GM21515 (cell line): ENCODE results near the gene RGS10.

ENCODE experiments used
- ATAC-seq: cut with Tn5 transposase; IDR thresholded peaks from one replicate; pipeline ENCODE4 v1.9.1; 2021; ENCODE audit not compliant: unreplicated experiment

RGS10 gene

DNA sequence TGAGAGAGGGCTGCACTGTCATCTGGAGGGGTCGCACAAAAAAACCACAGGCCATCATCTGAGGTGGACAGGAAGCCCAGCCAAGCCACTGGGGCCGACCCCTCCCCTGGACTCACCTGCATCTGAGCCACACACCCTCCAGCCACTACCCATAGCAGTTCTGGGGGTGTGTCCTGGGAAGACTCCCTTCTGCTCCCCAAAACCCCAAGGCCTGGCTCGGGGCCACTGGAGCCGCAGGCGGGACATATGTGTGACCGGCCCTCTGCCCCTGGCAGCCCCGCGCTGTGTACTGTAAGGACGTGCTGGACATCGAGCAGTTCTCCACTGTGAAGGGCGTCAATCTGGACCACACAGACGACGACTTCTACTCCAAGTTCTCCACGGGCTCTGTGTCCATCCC, 90.1 kb downstream of the RGS10 start:
- ATAC-seq, result no peak

DNA sequence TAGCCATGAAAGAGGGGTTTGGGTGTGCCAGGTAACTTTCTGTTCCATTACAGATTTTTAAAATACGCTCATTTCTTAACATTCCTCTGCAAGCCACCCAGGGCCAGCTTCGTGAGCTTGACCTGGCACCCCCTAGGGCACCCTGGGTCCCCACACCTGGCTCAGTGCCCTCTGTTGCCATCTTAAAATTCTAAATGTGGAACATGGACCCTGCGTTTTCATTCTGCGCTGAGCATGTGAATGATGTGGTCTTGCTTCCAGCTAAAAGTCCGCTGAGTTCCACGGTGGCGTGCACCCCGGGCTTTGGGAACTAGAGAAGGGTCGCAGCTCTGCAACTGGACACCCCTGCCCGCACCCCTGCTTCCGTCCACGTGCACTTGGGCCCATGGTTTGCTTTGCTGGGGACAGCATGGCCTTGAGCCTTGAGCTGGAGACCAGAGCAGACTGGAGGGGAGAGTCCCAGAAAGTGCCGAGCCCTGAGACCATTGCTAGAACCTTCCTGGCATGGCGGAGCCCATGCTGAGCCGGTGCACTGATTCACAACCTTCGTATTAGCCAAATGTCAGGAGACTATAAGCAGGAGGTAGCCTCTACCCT, 91.1 kb downstream of the RGS10 start:
- no peak for ATAC-seq

DNA sequence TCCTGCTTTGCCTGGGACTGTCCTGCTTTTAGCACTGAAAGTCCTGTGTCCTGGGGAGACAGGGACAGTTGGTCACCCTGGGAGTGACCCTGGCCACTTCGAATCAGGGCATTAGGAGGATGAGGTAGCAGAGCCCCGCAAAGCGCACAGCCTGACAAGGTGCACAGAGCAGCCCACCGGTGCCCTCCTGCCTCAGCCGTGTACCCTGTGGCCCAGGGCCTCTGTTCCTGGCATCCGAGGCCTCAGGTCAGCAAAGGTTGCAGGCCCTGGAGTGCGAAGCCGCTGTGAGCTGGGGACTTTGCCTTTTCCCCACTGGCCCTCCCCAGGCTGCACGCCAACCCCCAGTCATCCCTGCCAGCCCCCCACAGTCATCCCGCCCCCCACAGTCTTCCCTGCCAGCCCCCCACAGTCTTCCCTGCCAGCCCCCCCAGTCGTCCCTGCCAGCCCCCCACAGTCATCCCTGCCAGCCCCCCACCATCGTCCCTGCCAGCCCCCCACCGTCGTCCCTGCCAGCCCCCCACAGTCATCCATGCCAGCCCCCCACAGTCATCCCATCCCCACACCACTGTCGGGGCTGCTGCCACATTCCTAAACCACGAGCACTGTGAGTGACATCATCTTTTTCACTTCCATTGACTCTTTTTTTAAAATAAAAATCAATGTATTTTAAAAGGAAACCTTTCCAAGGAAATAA, 91.8 kb downstream of the RGS10 start:
- ATAC-seq, result no peak
